Measurements from ENCODE around the gene PTGDR.

The PTGDR gene

DNA sequence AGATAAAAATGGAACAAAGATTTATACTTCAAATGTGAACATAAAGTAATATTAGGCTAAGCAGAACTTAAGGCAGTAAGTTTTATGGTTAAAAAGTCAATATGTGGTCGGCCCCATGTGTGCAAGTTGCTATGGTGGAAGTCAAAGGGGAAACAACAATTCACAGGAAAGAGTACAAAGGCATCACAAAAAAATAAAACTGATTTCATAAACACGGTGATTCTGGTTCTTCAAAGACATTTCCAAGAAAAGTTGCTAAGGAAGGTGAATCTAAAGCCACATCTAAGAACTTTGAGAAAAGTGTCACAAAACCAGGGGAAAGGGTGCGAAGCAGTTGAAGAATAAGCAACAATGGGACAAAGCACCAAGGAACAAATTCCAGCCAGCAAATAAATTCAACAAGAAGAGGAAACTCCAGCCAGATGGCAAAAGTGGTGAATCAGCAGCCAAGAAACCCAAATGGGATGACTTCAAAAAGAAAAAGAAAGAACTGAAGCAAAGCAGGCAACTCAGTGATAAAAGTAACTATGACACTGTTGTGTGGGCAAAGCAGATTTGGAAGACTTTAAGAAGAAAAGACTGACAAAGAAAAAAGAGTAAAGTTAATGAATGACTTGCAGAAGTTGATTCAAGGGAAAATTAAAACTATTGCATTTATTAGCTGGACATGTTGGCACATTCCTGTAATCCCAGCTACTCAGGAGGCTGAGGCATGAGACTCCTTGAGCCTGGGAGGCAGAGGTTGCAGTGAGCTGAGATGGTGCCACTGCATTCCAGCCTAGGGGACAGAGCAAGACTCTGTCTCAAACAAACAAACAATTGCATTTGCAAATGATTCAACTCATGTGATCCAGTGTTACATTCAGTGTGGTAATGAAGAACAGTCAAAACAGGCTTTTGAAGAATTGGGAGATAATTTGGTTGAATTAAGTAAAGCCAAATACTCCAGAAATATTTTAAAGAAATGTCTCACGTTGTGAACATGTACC, 19.5 kb downstream of the PTGDR start:
- 92% methylated on average over 3 of the region's 4 CpGs for WGBS
- Histone ChIP-seq H3K27me3 (ENCODE audit: insufficient read depth, low read length) (no peaks in the 10 kb centered on the region), H3K27ac (ENCODE audit: low read depth, low read length) (no peak overlapping the region), H3K9ac (ENCODE audit: low read depth, low read length) (no peak overlapping the region), H3K9me3 (ENCODE audit: insufficient read depth, low read depth, low read length) (no peaks in the 10 kb centered on the region), H3K4me3 (ENCODE audit: low read length) (no peak overlapping the region), H3K4me1 (ENCODE audit: insufficient read depth, low read length) (0 out of 2 replicates have a peak, but pooled peaks cover 7% of the 10 kb centered on the region), H3K36me3 (ENCODE audit: insufficient read depth, low read length) (no peaks in the 10 kb centered on the region)

DNA sequence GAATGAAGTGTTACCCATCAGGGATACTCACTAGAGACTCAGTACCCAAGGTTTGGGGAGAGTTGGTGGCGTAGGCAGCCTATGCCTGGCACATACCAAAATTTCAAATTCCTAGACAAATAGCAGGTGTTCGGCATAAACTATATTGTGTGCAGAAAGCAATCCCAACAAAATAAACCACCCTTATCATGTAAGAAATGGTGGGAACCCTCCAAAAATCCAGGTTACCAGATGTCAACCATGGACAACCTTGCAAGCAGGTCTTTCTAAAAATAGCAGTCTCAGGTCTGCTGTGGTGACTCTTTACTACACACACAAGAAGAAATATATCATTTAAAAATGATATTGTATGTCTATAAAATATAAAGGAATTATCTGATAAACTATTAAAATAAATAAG, 28.9 kb downstream of the PTGDR start:
- no peak overlapping the region for H3K4me3 ChIP-seq (ENCODE audit: low read length)
- 96% methylated on average over 2 of the region's 2 CpGs for WGBS

DNA sequence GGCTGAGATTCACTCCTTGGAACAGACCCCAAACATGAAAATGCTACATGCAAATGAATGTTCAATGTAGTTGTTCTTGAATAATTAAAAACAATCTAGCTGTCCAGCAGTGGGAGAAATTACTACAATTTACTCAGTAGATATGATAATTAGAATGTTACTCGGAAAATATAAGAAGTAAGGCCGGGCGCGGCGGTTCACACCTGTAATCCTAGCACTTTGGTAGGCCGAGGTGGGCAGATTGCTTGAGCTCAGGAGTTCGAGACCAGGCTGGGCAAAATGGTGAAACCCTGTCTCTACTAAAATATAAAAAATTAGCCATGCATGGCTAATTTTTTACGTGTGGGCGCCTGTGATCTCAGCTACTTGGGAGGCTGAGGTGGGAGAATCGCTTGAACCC, 31.3 kb downstream of the PTGDR start:
- Histone ChIP-seq H3K36me3 (ENCODE audit: insufficient read depth, low read length) (no peaks in the 10 kb centered on the region), H3K9me3 (ENCODE audit: insufficient read depth, low read depth, low read length) (no peaks in the 10 kb centered on the region), H3K4me1 (ENCODE audit: insufficient read depth, low read length) (no peaks in the 10 kb centered on the region), H3K27me3 (ENCODE audit: insufficient read depth, low read length) (no peaks in the 10 kb centered on the region), H3K9ac (ENCODE audit: low read depth, low read length) (no peak overlapping the region), H3K4me3 (ENCODE audit: low read length) (no peak overlapping the region), H3K27ac (ENCODE audit: low read depth, low read length) (no peak overlapping the region)
- whole genome bisulfite sequencing, result 91% methylated on average over 10 of the region's 10 CpGs

More for the DNA sequence above, 28.9 kb downstream of the PTGDR start:
- H3K36me3 ChIP-seq (ENCODE audit: insufficient read depth, low read length), result no peaks in the 10 kb centered on the region
- no peak overlapping the region for H3K9ac ChIP-seq (ENCODE audit: low read depth, low read length)
- no peaks in the 10 kb centered on the region for H3K4me1 ChIP-seq (ENCODE audit: insufficient read depth, low read length)
- H3K27ac ChIP-seq (ENCODE audit: low read depth, low read length), result no peak overlapping the region
- no peaks in the 10 kb centered on the region for H3K9me3 ChIP-seq (ENCODE audit: insufficient read depth, low read depth, low read length)
- no peaks in the 10 kb centered on the region for H3K27me3 ChIP-seq (ENCODE audit: insufficient read depth, low read length)

DNA sequence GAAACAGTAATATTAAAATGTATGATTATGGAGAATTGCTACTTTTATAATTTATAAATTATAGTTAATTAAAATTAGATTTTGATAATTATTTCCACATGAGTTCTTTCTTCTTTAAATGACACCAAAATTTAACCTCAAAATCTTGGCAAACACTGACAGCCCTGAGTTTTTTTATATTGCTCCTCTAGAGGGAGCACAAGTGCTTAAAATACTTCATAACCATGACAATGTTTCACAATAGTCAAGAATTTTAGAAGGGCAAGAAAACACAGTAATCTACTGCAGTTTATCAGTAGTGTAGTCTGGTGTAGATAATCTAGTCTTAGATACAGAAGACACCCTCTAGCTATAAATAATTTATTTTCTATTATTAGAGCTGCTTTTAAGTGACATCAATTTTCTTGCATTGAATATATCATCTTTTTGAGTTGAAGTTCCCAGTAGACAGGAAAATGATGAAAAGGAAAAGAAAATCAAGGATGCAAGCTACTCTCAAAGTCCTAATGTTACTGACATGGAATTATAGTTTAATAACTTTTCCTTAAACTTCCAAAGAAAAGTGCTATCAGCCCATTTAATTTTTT, 32.3 kb downstream of the PTGDR start:
- no peaks in the 10 kb centered on the region for H3K4me1 ChIP-seq (ENCODE audit: insufficient read depth, low read length)
- H3K4me3 ChIP-seq (ENCODE audit: low read length), result no peak overlapping the region
- H3K36me3 ChIP-seq (ENCODE audit: insufficient read depth, low read length), result no peaks in the 10 kb centered on the region
- H3K27me3 ChIP-seq (ENCODE audit: insufficient read depth, low read length), result no peaks in the 10 kb centered on the region
- H3K27ac ChIP-seq (ENCODE audit: low read depth, low read length), result no peak overlapping the region
- H3K9me3 ChIP-seq (ENCODE audit: insufficient read depth, low read depth, low read length), result no peaks in the 10 kb centered on the region
- no peak overlapping the region for H3K9ac ChIP-seq (ENCODE audit: low read depth, low read length)

DNA sequence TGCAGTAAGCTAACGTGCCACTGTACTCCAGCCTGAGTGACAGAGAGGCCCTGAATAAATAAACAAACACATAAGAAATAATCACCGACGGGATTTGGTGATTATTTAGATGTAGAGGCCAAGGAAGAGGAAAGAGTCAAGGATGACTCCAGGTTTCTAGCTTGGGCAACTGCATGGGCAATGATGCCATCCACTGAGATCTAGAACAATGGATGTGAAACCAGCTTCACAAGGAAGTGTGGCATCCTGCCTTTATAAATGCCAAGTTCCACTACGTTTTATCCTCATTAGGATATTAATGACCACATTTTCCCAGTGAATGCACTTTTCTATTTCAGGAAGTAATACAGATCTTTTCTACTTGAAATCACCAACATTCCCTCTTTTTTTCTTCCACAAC, 35.7 kb downstream of the PTGDR start:
- Histone ChIP-seq H3K9me3 (ENCODE audit: insufficient read depth, low read depth, low read length) (no peaks in the 10 kb centered on the region), H3K4me1 (ENCODE audit: insufficient read depth, low read length) (no peaks in the 10 kb centered on the region), H3K9ac (ENCODE audit: low read depth, low read length) (no peak overlapping the region), H3K27me3 (ENCODE audit: insufficient read depth, low read length) (no peaks in the 10 kb centered on the region), H3K4me3 (ENCODE audit: low read length) (no peak overlapping the region), H3K36me3 (ENCODE audit: insufficient read depth, low read length) (no peaks in the 10 kb centered on the region), H3K27ac (ENCODE audit: low read depth, low read length) (no peak overlapping the region)
- WGBS, result 92% methylated on average over 4 of the region's 4 CpGs

DNA sequence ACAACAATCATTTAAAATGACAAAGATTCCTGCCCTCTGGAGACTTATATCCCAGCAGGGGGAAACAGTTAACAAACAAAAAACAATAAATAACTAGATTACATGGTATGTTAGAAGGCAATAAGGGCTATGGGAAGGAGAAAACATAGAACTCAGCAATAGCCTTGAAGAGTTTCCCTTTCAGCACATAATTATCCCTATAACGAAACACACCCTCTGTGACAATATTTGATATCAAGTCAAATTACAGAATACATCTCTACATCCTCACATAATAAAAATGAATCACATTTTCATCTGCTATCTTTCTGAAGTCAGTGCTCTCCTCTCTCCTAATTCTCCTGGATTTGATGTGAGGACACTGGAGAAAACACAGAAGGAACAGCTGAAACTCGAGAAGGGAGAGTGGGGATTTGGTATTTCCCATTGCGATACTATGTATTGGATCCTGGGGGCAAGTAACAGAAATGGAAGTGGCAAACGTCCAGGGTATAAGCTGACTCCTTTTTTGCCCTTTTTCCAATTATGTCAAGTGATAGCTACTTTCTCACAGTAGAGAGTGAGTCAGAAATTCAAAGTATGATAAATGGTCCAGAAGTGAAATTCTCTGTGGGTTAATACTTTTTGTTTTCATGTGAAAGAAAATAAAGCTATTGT, 36.9 kb downstream of the PTGDR start:
- H3K4me3 ChIP-seq (ENCODE audit: low read length), result no peak overlapping the region
- no peaks in the 10 kb centered on the region for H3K27me3 ChIP-seq (ENCODE audit: insufficient read depth, low read length)
- no peaks in the 10 kb centered on the region for H3K36me3 ChIP-seq (ENCODE audit: insufficient read depth, low read length)
- no peak overlapping the region for H3K9ac ChIP-seq (ENCODE audit: low read depth, low read length)
- no peaks in the 10 kb centered on the region for H3K9me3 ChIP-seq (ENCODE audit: insufficient read depth, low read depth, low read length)
- 83% methylated on average over 4 of the region's 4 CpGs for WGBS
- no peaks in the 10 kb centered on the region for H3K4me1 ChIP-seq (ENCODE audit: insufficient read depth, low read length)
- no peak overlapping the region for H3K27ac ChIP-seq (ENCODE audit: low read depth, low read length)

DNA sequence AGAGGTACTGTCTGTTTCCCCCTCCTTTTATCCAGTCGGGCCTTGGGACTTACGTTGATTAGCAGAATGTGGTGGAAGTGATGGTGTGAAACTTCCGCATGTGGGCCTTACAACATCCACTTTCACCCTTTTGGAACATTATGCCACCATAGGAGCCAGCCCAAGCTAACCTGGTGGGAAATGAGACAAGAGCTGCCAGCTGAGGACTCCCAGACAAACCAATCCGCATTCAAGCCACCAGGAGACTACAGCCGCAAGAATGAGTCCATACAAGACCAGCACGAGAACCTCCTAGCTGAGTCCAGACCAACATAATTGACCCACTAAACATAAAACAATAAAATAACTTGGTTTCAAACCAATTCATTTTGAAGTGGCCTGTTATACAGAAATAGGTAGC, 37.5 kb downstream of the PTGDR start:
- H3K9ac ChIP-seq (ENCODE audit: low read depth, low read length), result no peak overlapping the region
- H3K9me3 ChIP-seq (ENCODE audit: insufficient read depth, low read depth, low read length), result no peaks in the 10 kb centered on the region
- WGBS, result 94% methylated on average over 4 of the region's 6 CpGs
- H3K27ac ChIP-seq (ENCODE audit: low read depth, low read length), result no peak overlapping the region
- H3K36me3 ChIP-seq (ENCODE audit: insufficient read depth, low read length), result no peaks in the 10 kb centered on the region
- no peaks in the 10 kb centered on the region for H3K4me1 ChIP-seq (ENCODE audit: insufficient read depth, low read length)
- no peaks in the 10 kb centered on the region for H3K27me3 ChIP-seq (ENCODE audit: insufficient read depth, low read length)
- no peak overlapping the region for H3K4me3 ChIP-seq (ENCODE audit: low read length)

DNA sequence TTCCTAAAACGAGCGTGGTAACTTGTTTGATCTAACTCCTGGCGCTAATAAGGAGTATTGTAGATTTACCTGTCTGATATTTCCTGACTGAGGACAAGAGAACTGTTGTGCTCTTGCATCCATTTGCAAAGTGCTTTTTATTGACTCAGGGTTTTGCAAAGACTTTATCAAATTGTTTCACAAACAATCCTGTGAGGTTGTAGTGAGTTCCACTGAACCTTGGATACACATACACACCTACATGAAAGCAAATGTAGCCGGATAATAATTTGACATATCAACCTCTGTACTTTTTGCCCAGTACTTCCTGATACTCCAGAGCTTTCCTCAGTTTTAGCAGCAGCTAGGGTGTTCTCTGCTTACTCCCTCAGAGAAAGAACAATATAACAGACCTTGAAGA, 39.9 kb downstream of the PTGDR start:
- Histone ChIP-seq H3K9ac (ENCODE audit: low read depth, low read length) (no peak overlapping the region), H3K36me3 (ENCODE audit: insufficient read depth, low read length) (no peaks in the 10 kb centered on the region), H3K27ac (ENCODE audit: low read depth, low read length) (no peak overlapping the region), H3K9me3 (ENCODE audit: insufficient read depth, low read depth, low read length) (no peaks in the 10 kb centered on the region), H3K4me1 (ENCODE audit: insufficient read depth, low read length) (no peaks in the 10 kb centered on the region), H3K4me3 (ENCODE audit: low read length) (no peak overlapping the region), H3K27me3 (ENCODE audit: insufficient read depth, low read length) (peaks cover 13% of the 10 kb centered on the region)
- WGBS, result 90% methylated on average over 4 of the region's 4 CpGs

DNA sequence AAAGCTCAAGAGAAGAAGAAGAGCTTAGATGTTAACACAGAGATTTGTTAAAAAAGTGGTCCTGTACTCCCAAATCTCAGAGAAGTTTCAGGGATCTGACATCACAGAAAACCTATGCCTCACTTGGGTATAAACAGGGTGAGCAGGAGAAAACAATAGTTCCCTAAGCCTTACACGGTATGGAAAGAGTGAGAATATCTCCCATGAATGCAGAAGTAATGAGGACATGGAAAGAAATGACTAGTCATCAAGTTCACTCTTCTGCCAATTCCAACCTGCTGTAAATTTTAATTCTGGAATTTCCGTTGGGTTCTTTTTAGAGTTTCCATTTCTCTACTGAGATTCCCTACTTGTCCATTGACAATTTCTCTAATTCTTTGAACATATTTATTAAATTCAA, 40.4 kb downstream of the PTGDR start:
- no peak overlapping the region for H3K27ac ChIP-seq (ENCODE audit: low read depth, low read length)
- no peak overlapping the region for H3K9ac ChIP-seq (ENCODE audit: low read depth, low read length)

DNA sequence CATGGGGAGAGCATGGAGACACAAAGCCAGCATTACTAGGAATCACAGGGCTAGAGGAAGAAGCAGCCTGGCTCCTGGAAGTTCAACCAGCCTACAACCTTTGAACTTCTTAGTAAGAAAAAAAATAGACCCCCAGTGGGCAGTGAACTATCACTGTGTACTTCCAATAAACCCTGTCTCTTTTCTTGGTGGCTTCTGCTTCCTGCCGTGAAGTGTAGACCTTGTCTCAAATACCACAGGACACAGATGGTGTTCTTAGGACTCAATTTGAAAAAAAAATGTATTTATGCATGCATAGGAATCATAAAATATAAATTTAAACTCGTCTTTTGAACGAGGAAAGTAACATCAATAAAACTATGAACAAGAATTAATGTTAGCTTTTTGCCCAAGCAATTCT, 43.0 kb downstream of the PTGDR start:
- Histone ChIP-seq H3K9me3 (ENCODE audit: insufficient read depth, low read depth, low read length) (no peaks in the 10 kb centered on the region), H3K27ac (ENCODE audit: low read depth, low read length) (no peak overlapping the region), H3K27me3 (ENCODE audit: insufficient read depth, low read length) (peaks cover 45% of the 10 kb centered on the region), H3K4me1 (ENCODE audit: insufficient read depth, low read length) (no peaks in the 10 kb centered on the region), H3K9ac (ENCODE audit: low read depth, low read length) (no peak overlapping the region), H3K36me3 (ENCODE audit: insufficient read depth, low read length) (no peaks in the 10 kb centered on the region), H3K4me3 (ENCODE audit: low read length) (no peak overlapping the region)
- WGBS, result 100% methylated on average over 2 of the region's 3 CpGs

More for the DNA sequence above, 40.4 kb downstream of the PTGDR start:
- H3K4me3 ChIP-seq (ENCODE audit: low read length), result no peak overlapping the region
- no peaks in the 10 kb centered on the region for H3K4me1 ChIP-seq (ENCODE audit: insufficient read depth, low read length)
- H3K9me3 ChIP-seq (ENCODE audit: insufficient read depth, low read depth, low read length), result no peaks in the 10 kb centered on the region
- no peaks in the 10 kb centered on the region for H3K36me3 ChIP-seq (ENCODE audit: insufficient read depth, low read length)
- H3K27me3 ChIP-seq (ENCODE audit: insufficient read depth, low read length), result peaks cover 19% of the 10 kb centered on the region
- 86% methylated on average over 2 of the region's 2 CpGs for WGBS

DNA sequence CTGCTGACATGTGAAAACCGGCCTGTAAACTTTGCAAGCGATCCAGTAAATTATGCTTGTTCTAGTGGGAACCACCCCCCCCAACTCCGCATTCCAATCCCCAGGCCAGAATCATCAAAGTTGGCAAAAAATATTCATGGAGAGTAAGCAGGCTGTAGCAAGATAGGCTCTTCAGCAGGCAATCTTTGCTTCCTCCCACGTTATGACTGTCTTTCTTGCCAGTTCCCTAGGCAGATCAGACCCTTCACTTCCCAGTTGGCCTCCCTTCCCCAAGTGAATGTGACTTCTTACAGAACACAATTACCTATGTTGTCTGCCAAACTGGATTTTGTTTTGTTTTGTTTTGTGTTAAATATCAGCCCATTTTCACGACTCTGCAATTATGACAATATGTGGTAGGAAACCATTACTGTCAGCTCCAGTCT, 45.4 kb downstream of the PTGDR start:
- Histone ChIP-seq H3K9me3 (ENCODE audit: insufficient read depth, low read depth, low read length) (no peaks in the 10 kb centered on the region), H3K36me3 (ENCODE audit: insufficient read depth, low read length) (no peaks in the 10 kb centered on the region), H3K9ac (ENCODE audit: low read depth, low read length) (no peak overlapping the region), H3K27ac (ENCODE audit: low read depth, low read length) (no peak overlapping the region), H3K27me3 (ENCODE audit: insufficient read depth, low read length) (peaks cover 69% of the 10 kb centered on the region), H3K4me1 (ENCODE audit: insufficient read depth, low read length) (no peaks in the 10 kb centered on the region), H3K4me3 (ENCODE audit: low read length) (no peak overlapping the region)
- WGBS, result 84% methylated on average over 5 of the region's 5 CpGs

All from HUES64 (cell line).